ENCODE data around the gene MCM9.
"Not testable (repeated sequence)": the region's sequence is repeated elsewhere in the genome, so short reads cannot be mapped to it uniquely, and the experiment has no call there.

GRCh38 chr6:118796548-118796947, 138.4 kb downstream of the MCM9 start:
- TF ChIP-seq CTCF (IDR thresholded peaks at IDR 0.05; ENCODE audit: insufficient read depth, low read length); POLR2AphosphoS5 (IDR thresholded peaks at IDR 0.05; ENCODE audit: low read depth); REST (IDR thresholded peaks at IDR 0.05; ENCODE audit: insufficient replicate concordance, low read depth); GABPA (IDR thresholded peaks at IDR 0.05; ENCODE audit: low read depth); SPI1 (IDR thresholded peaks at IDR 0.05; ENCODE audit: borderline replicate concordance, low read depth): not testable (repeated sequence)
